ENCODE measurements around the gene ADRA2C. TPM values are rescaled to one million over a fixed set of nuclear protein-coding genes. Genes with fewer than 3 reads are reported as not detected.

The ADRA2C gene
- total RNA-seq, 1 donor from 2014 or later: not detected

- Mint-ChIP-seq H3K4me3 (no peak overlapping the region), H3K27ac (no peak overlapping the region)
- intact Hi-C loops (cut with micrococcal nuclease): no loop called here
Measured at GRCh38 chr4:3803946-3804345, 37.8 kb downstream of the ADRA2C start.

GRCh38 chr4:3805026-3805425, 38.8 kb downstream of the ADRA2C start:
- H3K9me3 Mint-ChIP-seq: no peaks in the 10 kb centered on the region
- no peaks in the 10 kb centered on the region for H3K4me1 Mint-ChIP-seq (ENCODE audit: low read depth)

More at GRCh38 chr4:3803946-3804345, 37.8 kb downstream of the ADRA2C start:
- Mint-ChIP-seq H3K4me1 (ENCODE audit: low read depth) (no peaks in the 10 kb centered on the region), H3K27me3 (ENCODE audit: insufficient read depth) (no peaks in the 10 kb centered on the region), H3K36me3 (ENCODE audit: low read depth) (no peaks in the 10 kb centered on the region), H3K9me3 (no peaks in the 10 kb centered on the region)
- no peak for DNase-seq (ENCODE audit: low spot score)

GRCh38 chr4:3805731-3806130, 39.5 kb downstream of the ADRA2C start:
- H3K27ac Mint-ChIP-seq: no peak overlapping the region
- H3K9me3 Mint-ChIP-seq: no peaks in the 10 kb centered on the region
- no peak for DNase-seq (ENCODE audit: low spot score)
- intact Hi-C loops (cut with micrococcal nuclease): no loop called here
- no peaks in the 10 kb centered on the region for H3K36me3 Mint-ChIP-seq (ENCODE audit: low read depth)
- H3K4me1 Mint-ChIP-seq (ENCODE audit: low read depth): no peaks in the 10 kb centered on the region
- no peaks in the 10 kb centered on the region for H3K27me3 Mint-ChIP-seq (ENCODE audit: insufficient read depth)
- H3K4me3 Mint-ChIP-seq: no peak overlapping the region

More at GRCh38 chr4:3805026-3805425, 38.8 kb downstream of the ADRA2C start:
- intact Hi-C loops (cut with micrococcal nuclease): no loop called here
- Mint-ChIP-seq H3K27ac (no peak overlapping the region), H3K27me3 (ENCODE audit: insufficient read depth) (no peaks in the 10 kb centered on the region), H3K36me3 (ENCODE audit: low read depth) (no peaks in the 10 kb centered on the region), H3K4me3 (no peak overlapping the region)
- no peak for DNase-seq (ENCODE audit: low spot score)

GRCh38 chr4:3807311-3807710, 41.1 kb downstream of the ADRA2C start:
- no peak for DNase-seq (ENCODE audit: low spot score)
- Mint-ChIP-seq H3K36me3 (ENCODE audit: low read depth) (no peaks in the 10 kb centered on the region), H3K27ac (no peak overlapping the region), H3K9me3 (no peaks in the 10 kb centered on the region), H3K27me3 (ENCODE audit: insufficient read depth) (no peaks in the 10 kb centered on the region), H3K4me3 (no peak overlapping the region), H3K4me1 (ENCODE audit: low read depth) (no peaks in the 10 kb centered on the region)
- intact Hi-C loops (cut with micrococcal nuclease): no loop called here

GRCh38 chr4:3807822-3808496, 41.8 kb downstream of the ADRA2C start:
- Mint-ChIP-seq H3K9me3 (no peaks in the 10 kb centered on the region), H3K4me1 (ENCODE audit: low read depth) (no peaks in the 10 kb centered on the region), H3K27ac (no peak overlapping the region), H3K36me3 (ENCODE audit: low read depth) (no peaks in the 10 kb centered on the region), H3K4me3 (no peak overlapping the region), H3K27me3 (ENCODE audit: insufficient read depth) (no peaks in the 10 kb centered on the region)
- no peak for DNase-seq (ENCODE audit: low spot score)
- intact Hi-C loops (cut with micrococcal nuclease): no loop called here

GRCh38 chr4:3808597-3808996, 42.4 kb downstream of the ADRA2C start:
- intact Hi-C loops (cut with micrococcal nuclease): no loop called here
- DNase-seq (ENCODE audit: low spot score): no peak
- Mint-ChIP-seq H3K36me3 (ENCODE audit: low read depth) (no peaks in the 10 kb centered on the region), H3K4me1 (ENCODE audit: low read depth) (no peaks in the 10 kb centered on the region), H3K4me3 (no peak overlapping the region), H3K9me3 (no peaks in the 10 kb centered on the region), H3K27me3 (ENCODE audit: insufficient read depth) (no peaks in the 10 kb centered on the region), H3K27ac (no peak overlapping the region)

- intact Hi-C loops (cut with micrococcal nuclease): no loop called here
- H3K27ac Mint-ChIP-seq: no peak overlapping the region
- H3K4me3 Mint-ChIP-seq: no peak overlapping the region
- no peaks in the 10 kb centered on the region for H3K4me1 Mint-ChIP-seq (ENCODE audit: low read depth)
- no peak for DNase-seq (ENCODE audit: low spot score)
- no peaks in the 10 kb centered on the region for H3K36me3 Mint-ChIP-seq (ENCODE audit: low read depth)
- H3K27me3 Mint-ChIP-seq (ENCODE audit: insufficient read depth): no peaks in the 10 kb centered on the region
- no peaks in the 10 kb centered on the region for H3K9me3 Mint-ChIP-seq
Measured at GRCh38 chr4:3809028-3809427, 42.8 kb downstream of the ADRA2C start.

GRCh38 chr4:3809451-3810110, 43.4 kb downstream of the ADRA2C start:
- H3K4me1 Mint-ChIP-seq (ENCODE audit: low read depth): no peaks in the 10 kb centered on the region
- no peaks in the 10 kb centered on the region for H3K27me3 Mint-ChIP-seq (ENCODE audit: insufficient read depth)
- H3K27ac Mint-ChIP-seq: no peak overlapping the region
- no peaks in the 10 kb centered on the region for H3K9me3 Mint-ChIP-seq
- no peak for DNase-seq (ENCODE audit: low spot score)
- intact Hi-C loops (cut with micrococcal nuclease): no loop called here
- H3K4me3 Mint-ChIP-seq: no peak overlapping the region
- H3K36me3 Mint-ChIP-seq (ENCODE audit: low read depth): no peaks in the 10 kb centered on the region

- no peak overlapping the region for H3K27ac Mint-ChIP-seq
- intact Hi-C loops (cut with micrococcal nuclease): no loop called here
- DNase-seq (ENCODE audit: low spot score): no peak
- no peaks in the 10 kb centered on the region for H3K9me3 Mint-ChIP-seq
- no peaks in the 10 kb centered on the region for H3K4me1 Mint-ChIP-seq (ENCODE audit: low read depth)
- H3K36me3 Mint-ChIP-seq (ENCODE audit: low read depth): no peaks in the 10 kb centered on the region
- no peak overlapping the region for H3K4me3 Mint-ChIP-seq
- H3K27me3 Mint-ChIP-seq (ENCODE audit: insufficient read depth): no peaks in the 10 kb centered on the region
Measured at GRCh38 chr4:3810111-3810680, 44.0 kb downstream of the ADRA2C start.

GRCh38 chr4:3810796-3811485, 44.8 kb downstream of the ADRA2C start:
- Mint-ChIP-seq H3K4me1 (ENCODE audit: low read depth) (no peaks in the 10 kb centered on the region), H3K27ac (no peak overlapping the region), H3K4me3 (no peak overlapping the region), H3K27me3 (ENCODE audit: insufficient read depth) (no peaks in the 10 kb centered on the region), H3K36me3 (ENCODE audit: low read depth) (no peaks in the 10 kb centered on the region), H3K9me3 (no peaks in the 10 kb centered on the region)
- DNase-seq (ENCODE audit: low spot score): no peak
- intact Hi-C loops (cut with micrococcal nuclease): no loop called here

GRCh38 chr4:3811621-3812020, 45.4 kb downstream of the ADRA2C start:
- H3K36me3 Mint-ChIP-seq (ENCODE audit: low read depth): no peaks in the 10 kb centered on the region
- H3K4me3 Mint-ChIP-seq: no peak overlapping the region
- no peak overlapping the region for H3K27ac Mint-ChIP-seq
- no peaks in the 10 kb centered on the region for H3K4me1 Mint-ChIP-seq (ENCODE audit: low read depth)
- no peaks in the 10 kb centered on the region for H3K9me3 Mint-ChIP-seq
- no peaks in the 10 kb centered on the region for H3K27me3 Mint-ChIP-seq (ENCODE audit: insufficient read depth)
- DNase-seq (ENCODE audit: low spot score): no peak
- intact Hi-C loops (cut with micrococcal nuclease): no loop called here

- intact Hi-C loops (cut with micrococcal nuclease): no loop called here
- Mint-ChIP-seq H3K4me3 (no peak overlapping the region), H3K36me3 (ENCODE audit: low read depth) (no peaks in the 10 kb centered on the region), H3K4me1 (ENCODE audit: low read depth) (no peaks in the 10 kb centered on the region), H3K27me3 (ENCODE audit: insufficient read depth) (no peaks in the 10 kb centered on the region), H3K9me3 (no peaks in the 10 kb centered on the region), H3K27ac (no peak overlapping the region)
- no peak for DNase-seq (ENCODE audit: low spot score)
Measured at GRCh38 chr4:3812211-3812934, 46.2 kb downstream of the ADRA2C start.

Data from activated T-helper 1 cell treated with anti-CD3 and anti-CD28 coated beads, Interleukin-12 subunit alpha, Interleukin-12 subunit beta, Interleukin-2, Interleukin-4 antibody, amounts not matched to agents 30 ng/mL and 10 ng/mL and 1 ng/mL, durations not matched to agents 14 hours and 24 hours and 36 hours (primary cell).